ENCODE results near the gene OMD.

OMD gene

DNA sequence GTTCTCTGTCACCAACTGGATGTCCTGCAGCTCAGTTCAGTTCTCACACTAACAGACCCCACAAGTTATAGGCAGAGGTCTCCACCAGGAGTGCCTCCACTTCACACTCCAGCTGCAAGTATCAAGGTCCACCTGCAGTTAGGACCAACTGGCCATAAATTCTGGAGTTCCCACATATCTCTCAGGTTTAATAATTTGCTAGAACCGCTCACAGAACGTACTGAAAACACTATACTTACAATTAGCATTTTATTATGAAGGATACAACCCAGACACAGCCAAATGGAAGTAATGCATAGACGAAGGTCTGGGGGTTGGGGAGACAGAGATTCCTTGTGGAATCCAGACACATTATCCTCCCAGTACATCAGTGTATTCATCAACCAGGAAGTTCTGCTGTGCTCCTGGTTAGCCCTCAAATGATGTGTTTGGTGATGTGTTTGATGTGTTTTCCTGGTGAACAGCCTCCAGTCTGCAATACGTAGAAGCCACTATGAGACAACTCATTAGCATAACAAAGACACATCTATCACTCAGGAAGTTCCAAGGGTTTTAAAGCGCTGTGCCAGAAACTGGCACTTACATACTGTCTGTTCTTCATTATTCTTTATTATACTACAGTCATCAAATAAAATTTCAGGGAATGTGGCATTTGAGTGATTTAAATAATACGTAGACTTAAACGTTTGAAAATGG, 45.3 kb downstream of the OMD start:
- DNase-seq (ENCODE audit: extremely low spot score), result no peak
- POLR2A ChIA-PET, result no interaction called here
- CTCF ChIA-PET, result no interaction called here
- TF ChIP-seq FOXK2 (IDR thresholded peaks at IDR 0.05) (no peak), FOXA1 (IDR thresholded peaks at IDR 0.05) (no peak)
- TF ChIP-seq, protein P1, sequence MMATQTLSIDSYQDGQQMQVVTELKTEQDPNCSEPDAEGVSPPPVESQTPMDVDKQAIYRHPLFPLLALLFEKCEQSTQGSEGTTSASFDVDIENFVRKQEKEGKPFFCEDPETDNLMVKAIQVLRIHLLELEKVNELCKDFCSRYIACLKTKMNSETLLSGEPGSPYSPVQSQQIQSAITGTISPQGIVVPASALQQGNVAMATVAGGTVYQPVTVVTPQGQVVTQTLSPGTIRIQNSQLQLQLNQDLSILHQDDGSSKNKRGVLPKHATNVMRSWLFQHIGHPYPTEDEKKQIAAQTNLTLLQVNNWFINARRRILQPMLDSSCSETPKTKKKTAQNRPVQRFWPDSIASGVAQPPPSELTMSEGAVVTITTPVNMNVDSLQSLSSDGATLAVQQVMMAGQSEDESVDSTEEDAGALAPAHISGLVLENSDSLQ (IDR thresholded peaks at IDR 0.05), result no peak

- no peak for TF ChIP-seq NFRKB (IDR thresholded peaks at IDR 0.05)
- no peak for TF ChIP-seq ZNF384 (IDR thresholded peaks at IDR 0.05)
- TF ChIP-seq LEF1 (IDR thresholded peaks at IDR 0.05; ENCODE audit: borderline replicate concordance), result no peak
- TF ChIP-seq FOXM1 (IDR thresholded peaks at IDR 0.05; ENCODE audit: borderline replicate concordance), result no peak
- no peak for TF ChIP-seq BHLHE40 (IDR thresholded peaks at IDR 0.05; ENCODE audit: borderline replicate concordance)
- TF ChIP-seq, protein P1 (IDR thresholded peaks at IDR 0.05), result no peak
- TF ChIP-seq SUZ12 (IDR thresholded peaks at IDR 0.05), result no peak
- no peak for TF ChIP-seq CTBP1 (IDR thresholded peaks at IDR 0.05; ENCODE audit: borderline replicate concordance)
- TF ChIP-seq HDGF (IDR thresholded peaks at IDR 0.05; ENCODE audit: borderline replicate concordance), result no peak
- TF ChIP-seq TARDBP (IDR thresholded peaks at IDR 0.05), result no peak
- TF ChIP-seq FOXK2 (IDR thresholded peaks at IDR 0.05), result no peak
- POLR2A ChIA-PET, result no interaction called here
- no peak for DNase-seq (ENCODE audit: extremely low spot score)
- CTCF ChIA-PET, result no interaction called here
Observed at GRCh38 chr9:92377876-92378275, 46.4 kb downstream of the OMD start.

- ChIA-PET POLR2A (no interaction called here), CTCF (no interaction called here)
- no peak for DNase-seq (ENCODE audit: extremely low spot score)
- no peak for TF ChIP-seq NFRKB (IDR thresholded peaks at IDR 0.05)
- no peak for TF ChIP-seq FOXK2 (IDR thresholded peaks at IDR 0.05)
- no peak for TF ChIP-seq L3MBTL2 (conservative IDR thresholded peaks at IDR 0.05)
Observed at GRCh38 chr9:92373167-92373566, 51.1 kb downstream of the OMD start.

GRCh38 chr9:92369075-92369474, 55.2 kb downstream of the OMD start:
- no peak for DNase-seq (ENCODE audit: extremely low spot score)
- TF ChIP-seq FOXM1 (IDR thresholded peaks at IDR 0.05; ENCODE audit: borderline replicate concordance) (no peak), SP1 (IDR thresholded peaks at IDR 0.05) (no peak), LEF1 (IDR thresholded peaks at IDR 0.05; ENCODE audit: borderline replicate concordance) (no peak), CTBP1 (IDR thresholded peaks at IDR 0.05; ENCODE audit: borderline replicate concordance) (no peak)
- TF ChIP-seq, protein P1 (IDR thresholded peaks at IDR 0.05), result no peak
- ChIA-PET POLR2A (no interaction called here), CTCF (interaction anchor here (0.6 kb wide), 1 partner anchor 18 kb away, joined by 3 read pairs; no protein-coding TSS in a partner anchor)

Measured in HEK293T (cell line).